K562 (cell line): Measurements from ENCODE around the gene ARG1. TPM values are rescaled to one million over a fixed set of nuclear protein-coding genes. Genes with fewer than 3 reads are reported as not detected.

Experiments used
- CBFB ChIP-seq: sonication (generic); formaldehyde crosslinking; IDR thresholded peaks from 2 replicates; pipeline ENCODE4 v1.4.0; 2020; ENCODE audit warnings: mild to moderate bottlenecking, missing genetic modification reagents
- CXXC5 ChIP-seq: fragments of 250-450 bp; sonication (Bioruptor Pico); IDR thresholded peaks from 2 replicates; pipeline ENCODE4 v1.8.0; 2022; ENCODE audit warnings: inconsistent platforms, mild to moderate bottlenecking, moderate library complexity
- ETV1 ChIP-seq: fragments of 450-650 bp; conservative IDR thresholded peaks from 2 replicates; pipeline ENCODE4 v1.6.1; 2016; ENCODE audit warnings: missing genetic modification characterization, control low read depth, low read depth, missing compliant biosample characterization
- EZH2 ChIP-seq: IDR thresholded peaks from 2 replicates; pipeline ENCODE4 v1.6.1; 2012; ENCODE audit warnings: low read depth, mild to moderate bottlenecking, inconsistent platforms, low read length, borderline replicate concordance
- FOXM1 ChIP-seq, 2 experiments: fragments of 450-650 bp in 1 of 2; sonication (generic) in 1 of 2; formaldehyde crosslinking in 1 of 2; IDR thresholded peaks; 2 replicates each; pipeline versions ENCODE4 v1.6.1 to v1.9.0; 2017 to 2022; ENCODE audit warnings: low read depth in 2 of 2, mild to moderate bottlenecking in 2 of 2, missing genetic modification reagents in 1 of 2, moderate library complexity in 1 of 2
- HMG20B ChIP-seq: fragments of 250-450 bp; sonication (Bioruptor Pico); IDR thresholded peaks from 2 replicates; pipeline ENCODE4 v1.5.0; 2021; ENCODE audit warnings: mild to moderate bottlenecking
- L3MBTL2 ChIP-seq: fragments of 450-650 bp; IDR thresholded peaks from 2 replicates; pipeline ENCODE4 v1.6.1; 2016; ENCODE audit warnings: mild to moderate bottlenecking, moderate library complexity
- MAZ ChIP-seq, 2 experiments: fragments of 450-650 bp in 1 of 2; sonication (generic) in 1 of 2; formaldehyde crosslinking; IDR thresholded peaks in 1 of 2; conservative IDR thresholded peaks in 1 of 2; 2 replicates each; pipeline versions ENCODE4 v1.4.0 to v1.5.0; 2020; ENCODE audit warnings: mild to moderate bottlenecking in 1 of 2, missing genetic modification reagents in 1 of 2
- MBD2 ChIP-seq: sonication (generic); IDR thresholded peaks from 2 replicates; pipeline ENCODE4 v1.6.1; 2016; ENCODE audit warnings: low read depth, borderline replicate concordance
- NFRKB ChIP-seq: fragments of 450-650 bp; IDR thresholded peaks from 2 replicates; pipeline ENCODE4 v1.6.1; 2016; ENCODE audit warnings: low read depth
- TAF9B ChIP-seq: fragments of 450-650 bp; IDR thresholded peaks from 2 replicates; pipeline ENCODE4 v1.6.1; 2018; ENCODE audit warnings: mild to moderate bottlenecking; ENCODE audit not compliant: partially characterized antibody
- TCF7L2 ChIP-seq: fragments of 150-350 bp; IDR thresholded peaks from 2 replicates; pipeline ENCODE4 v1.6.1; 2016; ENCODE audit warnings: low read depth, mild to moderate bottlenecking, low read length, moderate library complexity
- ZNF507 ChIP-seq: conservative IDR thresholded peaks from 2 replicates; pipeline ENCODE4 v1.6.1; 2017; ENCODE audit warnings: missing genetic modification characterization, missing compliant biosample characterization
- ZNF551 ChIP-seq: fragments of 250-450 bp; sonication (Bioruptor Pico); IDR thresholded peaks from 2 replicates; pipeline ENCODE4 v1.5.0; 2021; ENCODE audit warnings: mild to moderate bottlenecking, moderate library complexity
- ZNF77 ChIP-seq: fragments of 250-450 bp; sonication (Bioruptor Pico); IDR thresholded peaks from 2 replicates; pipeline ENCODE4 v1.5.0; 2020
- polyA plus RNA-seq, 8 experiments: library from polyadenylated mRNA; depleted of rRNA in 4 of 8; stranded (reverse) in 5 of 8; unstranded in 3 of 8; fragments of >200 nt; fragmentation: Nextera tagmentation in 2 of 8; fragmentation: Illumina TruSeq in 1 of 8; extraction: Ambion mirVana in 2 of 8; extraction: Trizol in 1 of 8; gene quantifications; 2 replicates each; pipeline versions ENCODE4 v1.2.1 to v1.2.3, GENCODE V29; 2011 to 2014; ENCODE audit warnings: inconsistent platforms in 1 of 8, missing spikeins in 1 of 8
- total RNA-seq, 7 experiments: library from RNA; depleted of rRNA in 6 of 7; stranded (reverse); fragments of >200 nt in 6 of 7; fragmentation: Illumina TruSeq in 2 of 7; extraction: Trizol in 2 of 7; gene quantifications; 2 replicates each; pipeline versions ENCODE4 v1.2.1 to v1.2.3, GENCODE V29; 2011 to 2021; ENCODE audit warnings: low replicate concordance in 1 of 7
- TF ChIP-seq, protein P1 (sequence below): fragments of 200-800 bp; sonication (Bioruptor generic); IDR thresholded peaks from 2 replicates; pipeline ENCODE4 v1.6.1; 2017; ENCODE audit warnings: missing genetic modification characterization, missing compliant biosample characterization
- TF ChIP-seq, protein P2 (sequence below): fragments of 250-450 bp; sonication (Bioruptor Pico); IDR thresholded peaks from 2 replicates; pipeline ENCODE4 v1.5.0; 2020; ENCODE audit warnings: mild to moderate bottlenecking
- TF ChIP-seq, protein P3 (sequence below): sonication (generic); formaldehyde crosslinking; IDR thresholded peaks from 2 replicates; pipeline ENCODE4 v1.8.0; 2022; ENCODE audit warnings: mild to moderate bottlenecking, missing genetic modification reagents
- TF ChIP-seq, protein P4 (sequence below): fragments of 450-650 bp; formaldehyde crosslinking; IDR thresholded peaks from 2 replicates; pipeline ENCODE4 v1.4.0; 2022; ENCODE audit warnings: mild to moderate bottlenecking, moderate library complexity
- TF ChIP-seq, protein P5 (sequence below): sonication (generic); formaldehyde crosslinking; IDR thresholded peaks from 2 replicates; pipeline ENCODE4 v1.9.0; 2022; ENCODE audit warnings: mild to moderate bottlenecking, missing genetic modification reagents

The ARG1 gene
- total and polyA plus RNA-seq, 9 of the 15 experiments (the other 6 are each of a cell fraction or from before 2014, with no cell fraction given): 0.03 to 0.20 (median 0.08) TPM; not detected in 3

DNA sequence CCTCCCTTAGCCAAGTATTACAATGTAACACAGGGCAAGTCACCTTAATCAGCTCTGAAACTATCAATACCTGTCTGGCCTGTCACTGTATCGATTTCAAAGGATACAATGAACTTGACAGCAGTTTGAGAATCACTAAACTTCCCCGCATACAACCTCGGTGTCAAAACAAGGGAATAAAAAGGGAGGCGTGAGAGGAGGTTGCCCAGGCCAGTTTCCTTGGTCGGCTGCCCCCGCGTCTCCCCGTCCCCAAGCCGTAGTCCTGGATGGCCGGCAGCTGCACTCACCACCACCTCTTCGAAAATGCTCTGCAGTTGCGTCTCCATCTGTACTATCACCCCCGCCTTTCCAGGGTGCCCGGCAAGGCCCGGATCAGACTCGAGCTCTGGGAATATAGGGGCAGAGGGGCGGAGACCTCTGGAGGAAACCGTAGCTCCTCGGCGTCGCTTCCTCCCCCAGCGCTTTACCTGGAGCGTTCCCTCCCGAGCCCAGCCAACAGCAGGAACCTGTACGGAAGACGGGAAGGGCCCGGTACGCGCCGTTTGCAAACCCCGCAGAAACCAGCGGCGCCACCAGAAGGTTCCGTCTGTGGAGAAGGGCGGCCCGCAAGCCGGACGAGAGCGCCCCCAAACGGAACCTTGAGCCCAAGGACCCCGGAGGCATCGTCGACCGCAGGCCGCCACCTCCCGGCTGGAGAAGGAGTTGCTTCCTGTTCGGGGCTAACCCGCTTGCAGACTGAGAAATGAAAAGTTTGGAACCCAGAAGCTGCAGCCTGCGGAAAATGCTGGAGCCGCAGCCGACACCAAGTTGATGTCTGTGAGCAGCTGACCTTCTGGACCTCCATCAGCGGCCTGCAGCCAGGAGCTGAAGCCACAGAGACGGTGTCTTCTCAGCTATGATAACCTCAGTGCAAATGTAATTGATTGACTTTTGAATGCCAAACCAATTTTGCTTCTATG lies 55.0 kb downstream of the ARG1 start, which contains the start of gene MED23 (continued):
- TF ChIP-seq, protein P1, sequence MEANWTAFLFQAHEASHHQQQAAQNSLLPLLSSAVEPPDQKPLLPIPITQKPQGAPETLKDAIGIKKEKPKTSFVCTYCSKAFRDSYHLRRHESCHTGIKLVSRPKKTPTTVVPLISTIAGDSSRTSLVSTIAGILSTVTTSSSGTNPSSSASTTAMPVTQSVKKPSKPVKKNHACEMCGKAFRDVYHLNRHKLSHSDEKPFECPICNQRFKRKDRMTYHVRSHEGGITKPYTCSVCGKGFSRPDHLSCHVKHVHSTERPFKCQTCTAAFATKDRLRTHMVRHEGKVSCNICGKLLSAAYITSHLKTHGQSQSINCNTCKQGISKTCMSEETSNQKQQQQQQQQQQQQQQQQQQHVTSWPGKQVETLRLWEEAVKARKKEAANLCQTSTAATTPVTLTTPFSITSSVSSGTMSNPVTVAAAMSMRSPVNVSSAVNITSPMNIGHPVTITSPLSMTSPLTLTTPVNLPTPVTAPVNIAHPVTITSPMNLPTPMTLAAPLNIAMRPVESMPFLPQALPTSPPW (CRISPR knock-in tag): peak; percentile 77
- peak; percentile 89 to 98 for TF ChIP-seq MAZ (CRISPR knock-in tag; conservative IDR thresholded peaks at IDR 0.05 in 1 of 2, IDR thresholded peaks at IDR 0.05 in 1 of 2)
- TF ChIP-seq L3MBTL2: peak; percentile 55; the same call in 1 of the 2 replicates
- peak; percentile 71; the same call in 1 of the 2 replicates for TF ChIP-seq NFRKB
- TF ChIP-seq ZNF551: no peak
- peak; percentile 56; the same call in 1 of the 2 replicates for TF ChIP-seq FOXM1 (IDR thresholded peaks at IDR 0.05; ENCODE audit: low read depth)
- peak; percentile 96 for TF ChIP-seq FOXM1 (CRISPR knock-in tag; IDR thresholded peaks at IDR 0.05; ENCODE audit: low read depth)
- TF ChIP-seq, protein P2, sequence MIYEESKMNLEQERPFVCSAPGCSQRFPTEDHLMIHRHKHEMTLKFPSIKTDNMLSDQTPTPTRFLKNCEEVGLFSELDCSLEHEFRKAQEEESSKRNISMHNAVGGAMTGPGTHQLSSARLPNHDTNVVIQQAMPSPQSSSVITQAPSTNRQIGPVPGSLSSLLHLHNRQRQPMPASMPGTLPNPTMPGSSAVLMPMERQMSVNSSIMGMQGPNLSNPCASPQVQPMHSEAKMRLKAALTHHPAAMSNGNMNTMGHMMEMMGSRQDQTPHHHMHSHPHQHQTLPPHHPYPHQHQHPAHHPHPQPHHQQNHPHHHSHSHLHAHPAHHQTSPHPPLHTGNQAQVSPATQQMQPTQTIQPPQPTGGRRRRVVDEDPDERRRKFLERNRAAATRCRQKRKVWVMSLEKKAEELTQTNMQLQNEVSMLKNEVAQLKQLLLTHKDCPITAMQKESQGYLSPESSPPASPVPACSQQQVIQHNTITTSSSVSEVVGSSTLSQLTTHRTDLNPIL: no peak
- TF ChIP-seq MBD2: peak; percentile 89
- peak; percentile 94 for TF ChIP-seq TAF9B
- TF ChIP-seq, protein P3, sequence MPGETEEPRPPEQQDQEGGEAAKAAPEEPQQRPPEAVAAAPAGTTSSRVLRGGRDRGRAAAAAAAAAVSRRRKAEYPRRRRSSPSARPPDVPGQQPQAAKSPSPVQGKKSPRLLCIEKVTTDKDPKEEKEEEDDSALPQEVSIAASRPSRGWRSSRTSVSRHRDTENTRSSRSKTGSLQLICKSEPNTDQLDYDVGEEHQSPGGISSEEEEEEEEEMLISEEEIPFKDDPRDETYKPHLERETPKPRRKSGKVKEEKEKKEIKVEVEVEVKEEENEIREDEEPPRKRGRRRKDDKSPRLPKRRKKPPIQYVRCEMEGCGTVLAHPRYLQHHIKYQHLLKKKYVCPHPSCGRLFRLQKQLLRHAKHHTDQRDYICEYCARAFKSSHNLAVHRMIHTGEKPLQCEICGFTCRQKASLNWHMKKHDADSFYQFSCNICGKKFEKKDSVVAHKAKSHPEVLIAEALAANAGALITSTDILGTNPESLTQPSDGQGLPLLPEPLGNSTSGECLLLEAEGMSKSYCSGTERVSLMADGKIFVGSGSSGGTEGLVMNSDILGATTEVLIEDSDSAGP (CRISPR knock-in tag): peak; percentile 73; the same call in 1 of the 2 replicates
- TF ChIP-seq ZNF77 (CRISPR knock-in tag): no peak
- TF ChIP-seq ETV1 (tag): peak; percentile 94
- no peak for TF ChIP-seq HMG20B (CRISPR knock-in tag)
- no peak for TF ChIP-seq TCF7L2
- TF ChIP-seq CXXC5: peak; percentile 89
- TF ChIP-seq, protein P4, sequence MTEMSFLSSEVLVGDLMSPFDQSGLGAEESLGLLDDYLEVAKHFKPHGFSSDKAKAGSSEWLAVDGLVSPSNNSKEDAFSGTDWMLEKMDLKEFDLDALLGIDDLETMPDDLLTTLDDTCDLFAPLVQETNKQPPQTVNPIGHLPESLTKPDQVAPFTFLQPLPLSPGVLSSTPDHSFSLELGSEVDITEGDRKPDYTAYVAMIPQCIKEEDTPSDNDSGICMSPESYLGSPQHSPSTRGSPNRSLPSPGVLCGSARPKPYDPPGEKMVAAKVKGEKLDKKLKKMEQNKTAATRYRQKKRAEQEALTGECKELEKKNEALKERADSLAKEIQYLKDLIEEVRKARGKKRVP (CRISPR knock-in tag): 0 out of 2 replicates have a peak, but pooled peaks have one; percentile 52
- no peak for TF ChIP-seq EZH2
- TF ChIP-seq, protein P5, sequence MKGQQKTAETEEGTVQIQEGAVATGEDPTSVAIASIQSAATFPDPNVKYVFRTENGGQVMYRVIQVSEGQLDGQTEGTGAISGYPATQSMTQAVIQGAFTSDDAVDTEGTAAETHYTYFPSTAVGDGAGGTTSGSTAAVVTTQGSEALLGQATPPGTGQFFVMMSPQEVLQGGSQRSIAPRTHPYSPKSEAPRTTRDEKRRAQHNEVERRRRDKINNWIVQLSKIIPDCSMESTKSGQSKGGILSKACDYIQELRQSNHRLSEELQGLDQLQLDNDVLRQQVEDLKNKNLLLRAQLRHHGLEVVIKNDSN: no peak
- TF ChIP-seq ZNF507: no peak
- peak; percentile 98 for TF ChIP-seq CBFB (CRISPR knock-in tag)
